IPS-18c (cell line): ENCODE measurements around the gene SGO2.
"Not testable (repeated sequence)": the region's sequence is repeated elsewhere in the genome, so short reads cannot be mapped to it uniquely, and the experiment has no call there.

Source experiments
- H3K4me3 ChIP-seq: 2 replicates; pipeline ENCODE4 v1.7.0; 2013; ENCODE audit warnings: low read depth, mild to moderate bottlenecking, low read length, moderate library complexity; ENCODE audit not compliant: insufficient read depth
- H3K9me3 ChIP-seq: one replicate; pipeline ENCODE4 v1.6.1; 2013; ENCODE audit warnings: mild to moderate bottlenecking, low read length, moderate library complexity; ENCODE audit not compliant: control insufficient read depth, insufficient read depth

SGO2 gene

DNA sequence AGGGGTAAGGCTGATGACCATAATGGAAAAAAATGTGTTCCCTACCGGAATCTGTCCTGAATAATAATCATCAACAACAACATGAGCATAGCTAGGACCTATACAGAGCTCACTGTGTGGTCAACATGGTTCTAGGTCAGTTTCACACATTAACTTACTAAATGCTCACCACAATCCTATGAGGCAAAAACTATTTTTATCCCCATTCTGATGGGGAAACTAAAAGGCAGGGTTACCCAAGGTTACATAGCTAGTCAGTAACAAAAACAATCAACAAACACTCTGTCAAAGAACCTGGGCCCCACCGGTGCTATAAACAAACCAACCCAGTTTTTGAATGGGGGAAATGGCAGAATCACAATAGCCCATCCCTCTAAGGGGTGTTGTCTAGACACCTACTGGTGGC lies 100.0 kb downstream of the SGO2 start:
- Histone ChIP-seq H3K9me3 (no peaks in the 10 kb centered on the region), H3K4me3 (no peak overlapping the region)

DNA sequence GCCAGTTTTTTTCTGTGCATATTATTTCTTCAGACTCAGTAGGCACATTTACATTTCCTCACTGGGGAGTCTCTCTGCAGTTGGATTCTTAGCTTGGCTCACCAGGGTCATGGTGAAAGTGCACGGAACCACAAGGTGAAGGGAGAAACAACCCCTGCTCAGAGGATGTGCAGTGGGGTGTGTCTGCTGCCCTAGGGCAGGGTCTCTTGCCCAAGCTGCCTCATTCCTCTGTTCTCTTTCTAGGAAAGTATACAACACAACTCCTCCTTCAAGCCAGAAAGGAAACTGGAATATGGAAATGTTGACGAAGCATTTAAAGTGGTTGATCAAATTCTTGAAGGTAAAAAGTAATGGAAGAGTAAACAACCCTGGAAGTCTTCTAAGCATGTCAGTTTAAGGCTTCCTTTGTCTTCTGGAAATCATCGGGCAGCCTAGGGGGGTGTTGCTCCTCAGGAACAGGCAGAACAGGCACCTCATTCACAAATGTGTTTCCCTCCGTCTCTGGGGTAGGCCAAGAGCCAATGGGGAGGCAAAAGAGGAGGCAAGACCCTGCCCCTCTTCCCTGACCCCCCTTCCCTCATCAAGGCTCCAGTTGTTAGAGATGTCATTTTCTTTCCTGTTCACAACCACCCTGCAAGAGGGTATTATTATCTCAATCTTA lies 101.2 kb downstream of the SGO2 start:
- no peaks in the 10 kb centered on the region for H3K9me3 ChIP-seq

DNA sequence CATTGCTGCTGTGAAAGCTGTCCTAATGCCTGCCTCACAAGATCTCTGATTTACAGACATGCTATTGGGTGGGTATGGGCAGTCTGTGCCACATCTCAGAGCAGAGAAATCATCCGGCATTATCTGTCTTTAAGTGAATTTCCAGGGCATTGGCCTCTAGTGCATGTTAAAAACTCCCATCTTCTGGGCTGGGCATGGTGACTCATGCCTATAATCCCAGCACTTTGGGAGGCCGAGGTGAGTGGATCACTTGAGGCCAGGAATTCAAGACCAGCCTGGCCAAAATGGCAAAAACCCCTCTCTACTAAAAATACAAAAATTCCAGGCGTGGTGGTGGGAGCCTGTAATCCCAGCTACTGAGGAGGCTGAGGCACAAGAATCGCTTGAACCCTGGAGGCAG lies 102.5 kb downstream of the SGO2 start:
- H3K9me3 ChIP-seq, H3K4me3 ChIP-seq: not testable (repeated sequence)

More for the DNA sequence above, 101.2 kb downstream of the SGO2 start:
- no peak overlapping the region for H3K4me3 ChIP-seq

DNA sequence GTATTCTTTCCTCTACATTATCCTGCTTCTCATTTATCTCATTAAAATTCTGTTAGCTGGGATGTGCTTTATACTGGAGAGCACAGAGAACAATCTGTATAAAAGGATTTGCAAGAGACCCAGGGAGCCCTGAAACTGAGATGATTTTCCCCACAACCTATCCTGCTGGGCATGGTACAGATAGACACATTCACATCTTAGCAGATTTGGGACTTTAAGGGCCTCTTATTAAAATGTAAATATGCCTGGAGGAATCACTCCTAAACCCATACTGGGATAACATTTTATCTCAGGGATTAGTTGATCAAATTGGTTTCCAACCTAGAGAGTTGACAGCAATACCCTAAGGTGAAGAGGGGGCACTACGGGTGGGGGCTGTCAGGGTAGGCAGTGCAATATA lies 105.3 kb downstream of the SGO2 start:
- Histone ChIP-seq H3K9me3 (no peaks in the 10 kb centered on the region), H3K4me3 (no peak overlapping the region)
